ENCODE measurements around the gene SIX2.

Gene SIX2

DNA sequence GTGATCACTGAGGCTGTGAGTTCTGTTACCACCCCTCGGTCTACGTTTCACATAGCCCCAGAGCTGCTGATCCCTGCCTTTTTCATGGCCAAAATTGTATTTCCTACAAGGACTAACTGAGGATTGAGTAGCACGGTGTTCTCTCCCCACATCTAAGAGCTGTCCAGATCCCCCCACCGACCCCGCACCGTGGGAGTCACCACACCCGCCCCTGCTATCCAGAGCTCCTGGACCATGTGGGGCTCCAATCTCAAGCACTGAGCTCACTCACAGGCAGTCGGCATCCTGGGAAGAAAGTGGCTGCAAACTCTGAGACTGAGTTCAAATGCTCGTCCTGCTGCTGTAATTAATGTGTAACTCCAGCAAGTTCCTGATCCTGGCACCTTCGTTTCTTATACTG lies 9.7 kb downstream of the SIX2 start:
- in situ Hi-C loops (cut with HindIII; ENCODE audit: low sequenced_read_pairs), result loop anchor here (25.0 kb wide), 1 partner anchor 488 kb away; no protein-coding TSS in a partner anchor
- no peak for DNase-seq (ENCODE audit: low read depth, low spot score)
- TF ChIP-seq, protein P1, sequence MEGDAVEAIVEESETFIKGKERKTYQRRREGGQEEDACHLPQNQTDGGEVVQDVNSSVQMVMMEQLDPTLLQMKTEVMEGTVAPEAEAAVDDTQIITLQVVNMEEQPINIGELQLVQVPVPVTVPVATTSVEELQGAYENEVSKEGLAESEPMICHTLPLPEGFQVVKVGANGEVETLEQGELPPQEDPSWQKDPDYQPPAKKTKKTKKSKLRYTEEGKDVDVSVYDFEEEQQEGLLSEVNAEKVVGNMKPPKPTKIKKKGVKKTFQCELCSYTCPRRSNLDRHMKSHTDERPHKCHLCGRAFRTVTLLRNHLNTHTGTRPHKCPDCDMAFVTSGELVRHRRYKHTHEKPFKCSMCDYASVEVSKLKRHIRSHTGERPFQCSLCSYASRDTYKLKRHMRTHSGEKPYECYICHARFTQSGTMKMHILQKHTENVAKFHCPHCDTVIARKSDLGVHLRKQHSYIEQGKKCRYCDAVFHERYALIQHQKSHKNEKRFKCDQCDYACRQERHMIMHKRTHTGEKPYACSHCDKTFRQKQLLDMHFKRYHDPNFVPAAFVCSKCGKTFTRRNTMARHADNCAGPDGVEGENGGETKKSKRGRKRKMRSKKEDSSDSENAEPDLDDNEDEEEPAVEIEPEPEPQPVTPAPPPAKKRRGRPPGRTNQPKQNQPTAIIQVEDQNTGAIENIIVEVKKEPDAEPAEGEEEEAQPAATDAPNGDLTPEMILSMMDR (IDR thresholded peaks at IDR 0.05; ENCODE audit: low read depth, low read length), result no peak
- H3K4me3 ChIP-seq (ENCODE audit: low read depth, low read length), result no peak overlapping the region

DNA sequence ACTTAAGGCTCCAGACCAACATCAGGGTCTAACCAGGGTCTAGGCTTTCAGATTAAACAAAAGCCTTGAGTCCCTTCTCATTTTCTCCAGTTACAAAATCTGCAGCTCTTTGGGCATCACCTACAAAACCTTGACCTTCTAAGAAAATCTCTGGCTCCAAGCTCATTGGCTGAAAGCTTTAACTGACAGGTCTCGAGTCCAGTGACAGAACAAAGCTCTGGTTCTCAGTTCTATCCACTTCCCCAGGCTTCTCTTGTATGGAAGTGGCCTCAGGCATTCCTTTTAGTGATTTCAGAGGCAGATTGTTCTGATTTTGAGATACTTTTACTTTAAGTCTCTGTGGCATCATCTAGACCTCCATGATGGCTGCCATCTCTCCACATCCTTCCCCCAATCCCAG lies 11.3 kb downstream of the SIX2 start:
- DNase-seq (ENCODE audit: low read depth, low spot score), result no peak
- TF ChIP-seq, protein P1 (IDR thresholded peaks at IDR 0.05; ENCODE audit: low read depth, low read length), result no peak
- H3K4me3 ChIP-seq (ENCODE audit: low read depth, low read length), result no peak overlapping the region
- in situ Hi-C loops (cut with HindIII; ENCODE audit: low sequenced_read_pairs), result loop anchor here (25.0 kb wide), 1 partner anchor 489 kb away; no protein-coding TSS in a partner anchor

DNA sequence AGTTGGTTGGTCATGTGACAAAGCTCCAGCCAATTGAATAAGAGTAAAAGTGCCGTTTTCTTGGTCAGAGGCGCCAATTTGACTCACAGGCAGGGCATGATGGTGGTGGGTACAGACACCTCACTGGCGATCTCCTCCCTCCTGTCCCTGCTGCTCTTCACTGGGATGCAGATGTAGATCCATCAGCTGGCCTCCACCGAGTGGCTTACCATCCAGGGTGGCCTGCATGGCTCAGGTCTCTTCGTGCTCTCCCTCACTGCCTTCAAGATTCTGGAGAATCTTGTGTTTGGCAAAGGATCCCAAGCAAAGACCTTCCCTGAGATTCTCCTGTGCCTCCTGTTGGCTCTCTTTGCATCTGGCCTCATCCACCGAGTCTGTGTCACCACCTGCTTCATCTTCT lies 12.9 kb downstream of the SIX2 start:
- in situ Hi-C loops (cut with HindIII; ENCODE audit: low sequenced_read_pairs), result loop anchor here (25.0 kb wide), 1 partner anchor 491 kb away; no protein-coding TSS in a partner anchor
- TF ChIP-seq, protein P1 (IDR thresholded peaks at IDR 0.05; ENCODE audit: low read depth, low read length), result no peak
- H3K4me3 ChIP-seq (ENCODE audit: low read depth, low read length), result no peak overlapping the region
- no peak for DNase-seq (ENCODE audit: low read depth, low spot score)

DNA sequence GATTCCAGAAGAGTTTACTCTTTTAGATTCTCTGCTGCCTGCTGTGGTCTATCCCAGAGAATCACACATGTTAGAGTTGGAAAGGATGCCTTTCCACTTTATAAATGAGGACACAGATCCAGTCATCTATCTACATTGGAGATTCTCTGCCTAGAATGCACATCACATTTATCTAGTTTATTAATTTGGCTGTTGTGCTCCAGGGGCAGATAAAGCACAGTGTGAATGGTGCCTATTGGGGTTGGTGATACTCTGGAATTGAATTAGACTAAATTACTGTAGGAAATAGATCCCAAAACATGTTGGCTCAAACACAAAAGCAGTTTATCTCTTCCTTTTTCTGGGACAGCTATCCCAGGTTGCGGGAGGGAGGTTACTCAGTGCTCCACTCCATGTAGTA lies 14.9 kb downstream of the SIX2 start:
- TF ChIP-seq, protein P1 (IDR thresholded peaks at IDR 0.05; ENCODE audit: low read depth, low read length), result no peak

DNA sequence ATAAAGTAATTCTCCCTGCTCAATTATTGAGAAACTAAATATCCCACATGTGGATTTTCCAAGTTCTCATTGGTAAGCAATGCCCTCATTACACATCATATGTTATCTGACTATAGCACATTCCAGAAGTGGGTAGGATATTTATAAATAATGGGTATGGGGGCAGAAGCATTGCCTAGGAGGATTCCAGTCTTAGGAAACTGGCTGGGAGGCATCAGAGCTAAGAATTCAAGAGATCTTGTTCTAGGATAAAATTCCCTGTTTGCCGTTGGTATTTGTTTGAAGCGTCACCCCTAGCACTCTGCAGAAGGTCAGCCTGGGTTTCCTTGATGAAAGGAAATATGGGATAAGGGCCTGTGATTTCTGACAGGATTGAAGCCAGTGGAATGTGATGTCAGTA lies 20.1 kb downstream of the SIX2 start:
- DNase-seq (ENCODE audit: low read depth, low spot score), result no peak
- in situ Hi-C loops (cut with HindIII; ENCODE audit: low sequenced_read_pairs), result loop anchor here (25.0 kb wide), 1 partner anchor 498 kb away; no protein-coding TSS in a partner anchor
- H3K4me3 ChIP-seq (ENCODE audit: low read depth, low read length), result no peak overlapping the region
- TF ChIP-seq, protein P1 (IDR thresholded peaks at IDR 0.05; ENCODE audit: low read depth, low read length), result no peak

More for the DNA sequence above, 14.9 kb downstream of the SIX2 start:
- in situ Hi-C loops (cut with HindIII; ENCODE audit: low sequenced_read_pairs), result loop anchor here (25.0 kb wide), 1 partner anchor 493 kb away; no protein-coding TSS in a partner anchor
- DNase-seq (ENCODE audit: low read depth, low spot score), result no peak
- no peak overlapping the region for H3K4me3 ChIP-seq (ENCODE audit: low read depth, low read length)

DNA sequence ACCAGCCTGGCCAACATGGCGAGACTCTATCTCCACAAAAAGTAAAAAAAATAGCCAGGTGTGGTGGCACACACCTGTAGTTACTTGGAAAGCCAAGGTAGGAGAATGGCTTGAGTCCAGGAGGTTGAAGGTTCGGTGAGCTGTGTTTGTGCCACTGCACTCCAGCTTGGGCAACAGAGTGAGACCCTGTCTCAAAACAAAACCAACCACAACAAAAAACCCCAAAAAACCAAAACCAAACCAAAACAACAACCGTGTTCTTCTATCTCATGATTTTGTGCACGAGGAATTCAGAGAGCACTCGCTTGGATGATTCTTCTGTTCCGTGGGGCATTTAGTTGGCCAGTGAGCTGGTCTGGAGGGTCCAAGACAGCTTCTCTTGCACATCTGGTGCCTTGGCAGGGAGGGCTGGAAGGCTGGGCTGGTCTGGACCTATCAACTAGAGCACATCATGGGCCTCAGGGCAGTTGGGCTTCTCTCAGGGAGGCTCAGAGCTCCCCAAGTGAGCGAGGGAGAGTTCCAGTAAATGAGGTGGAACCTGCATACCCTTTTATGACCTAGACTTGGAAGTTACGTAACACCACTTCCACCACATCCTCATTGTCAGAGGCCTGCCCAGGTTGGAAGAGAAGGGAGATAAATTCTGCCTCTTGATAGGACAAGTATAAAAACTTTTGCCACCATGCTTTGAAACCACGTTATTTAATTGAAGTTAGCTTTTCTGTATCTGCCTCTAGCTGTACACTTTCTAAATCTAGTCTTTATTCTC lies 25.2 kb downstream of the SIX2 start:
- in situ Hi-C loops (cut with HindIII; ENCODE audit: low sequenced_read_pairs), result loop anchor here (25.0 kb wide), 1 partner anchor 503 kb away; no protein-coding TSS in a partner anchor
- no peak for DNase-seq (ENCODE audit: low read depth, low spot score)
- TF ChIP-seq, protein P1 (IDR thresholded peaks at IDR 0.05; ENCODE audit: low read depth, low read length), result no peak
- H3K4me3 ChIP-seq (ENCODE audit: low read depth, low read length), result no peak overlapping the region

All from astrocyte of the spinal cord (primary cell).